T-helper 2 cell treated with Interferon-gamma antibody and Interleukin-4, amounts not matched to agents 100 ng/mL and 5 ng/mL, for 36 hours (primary cell): ENCODE data around the gene GRM5. TPM values are rescaled to one million over a fixed set of nuclear protein-coding genes. Genes with fewer than 3 reads are reported as not detected.
"Not testable (repeated sequence)": the region's sequence is repeated elsewhere in the genome, so short reads cannot be mapped to it uniquely, and the experiment has no call there.

Experiments used
- intact Hi-C: fragments of 100-400 bp; cut with micrococcal nuclease; formaldehyde crosslinking; loops from one replicate; pipeline ENCODE4 v1.15.1; 2023
- total RNA-seq: library from RNA; stranded (reverse); gene quantifications from 2 replicates; pipeline ENCODE4 v1.2.3, GENCODE V29; 2022

Gene GRM5
- total RNA-seq, 1 donor from 2014 or later = not detected

DNA sequence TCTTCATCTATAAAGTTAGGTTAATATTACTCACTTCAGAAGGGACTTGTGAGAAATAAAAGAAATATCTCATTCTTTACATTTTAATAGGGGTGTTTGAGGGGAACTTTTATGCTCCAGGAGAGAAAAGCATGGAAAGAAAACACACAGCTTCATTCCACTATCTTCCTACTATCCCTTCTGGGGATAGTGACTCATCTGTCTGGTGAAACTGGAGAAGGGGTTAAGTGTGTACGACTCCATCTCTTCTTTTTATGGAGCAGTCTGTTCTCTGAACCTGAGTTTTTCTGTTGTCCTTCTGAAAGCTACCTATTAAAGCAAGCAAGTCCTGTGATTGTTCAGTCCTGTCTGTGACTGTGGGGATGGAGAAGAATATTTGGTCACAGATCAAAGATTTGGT lies 227.6 kb downstream of the GRM5 start:
- intact Hi-C loops = not testable (repeated sequence)

DNA sequence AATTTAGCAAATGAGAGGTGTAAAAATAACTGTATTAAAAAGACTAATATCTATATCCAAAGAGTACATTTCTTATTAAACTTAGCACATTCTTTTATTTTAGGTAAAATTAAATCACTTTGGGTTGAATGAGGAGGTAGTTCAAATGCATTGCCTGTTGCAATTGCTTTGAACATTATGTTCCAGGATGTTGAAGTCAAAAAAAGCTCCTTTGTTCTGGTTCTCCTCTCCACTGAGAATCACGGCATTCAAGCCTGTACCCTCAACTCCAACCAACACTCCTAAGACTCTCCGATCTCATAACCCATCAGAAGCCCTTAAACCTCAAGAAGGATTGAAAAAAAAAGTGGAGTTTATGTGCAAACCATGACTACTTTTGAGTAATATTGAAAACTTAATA lies 230.1 kb downstream of the GRM5 start:
- intact Hi-C loops = not testable (repeated sequence)

DNA sequence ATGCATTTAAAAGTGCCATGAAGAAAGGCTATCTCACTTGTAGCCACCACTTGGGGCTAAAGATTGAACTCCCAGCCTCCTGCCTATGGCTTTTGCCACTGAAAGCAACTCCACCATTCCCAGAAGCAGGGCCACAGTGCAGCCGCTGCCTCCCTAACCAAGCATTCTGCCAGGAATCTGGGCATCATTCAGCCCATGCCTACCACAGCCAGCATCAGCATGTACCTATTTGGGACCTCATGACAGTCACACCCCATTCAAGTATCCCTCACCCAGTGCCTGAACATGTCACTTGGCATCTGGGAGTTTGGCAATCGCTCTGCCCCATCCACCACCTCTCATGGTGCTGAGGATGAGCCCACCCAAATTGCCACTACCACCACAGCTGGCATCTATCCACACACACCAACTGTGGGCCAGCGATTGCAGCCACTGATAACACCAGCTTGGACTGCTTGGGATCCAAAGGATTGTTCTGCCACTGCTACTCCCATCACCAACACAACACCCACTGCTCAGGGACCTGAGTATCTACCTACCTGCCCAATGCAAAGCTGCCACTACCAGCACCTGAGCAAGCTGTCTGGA lies 234.4 kb downstream of the GRM5 start:
- intact Hi-C loops = no loop called here

DNA sequence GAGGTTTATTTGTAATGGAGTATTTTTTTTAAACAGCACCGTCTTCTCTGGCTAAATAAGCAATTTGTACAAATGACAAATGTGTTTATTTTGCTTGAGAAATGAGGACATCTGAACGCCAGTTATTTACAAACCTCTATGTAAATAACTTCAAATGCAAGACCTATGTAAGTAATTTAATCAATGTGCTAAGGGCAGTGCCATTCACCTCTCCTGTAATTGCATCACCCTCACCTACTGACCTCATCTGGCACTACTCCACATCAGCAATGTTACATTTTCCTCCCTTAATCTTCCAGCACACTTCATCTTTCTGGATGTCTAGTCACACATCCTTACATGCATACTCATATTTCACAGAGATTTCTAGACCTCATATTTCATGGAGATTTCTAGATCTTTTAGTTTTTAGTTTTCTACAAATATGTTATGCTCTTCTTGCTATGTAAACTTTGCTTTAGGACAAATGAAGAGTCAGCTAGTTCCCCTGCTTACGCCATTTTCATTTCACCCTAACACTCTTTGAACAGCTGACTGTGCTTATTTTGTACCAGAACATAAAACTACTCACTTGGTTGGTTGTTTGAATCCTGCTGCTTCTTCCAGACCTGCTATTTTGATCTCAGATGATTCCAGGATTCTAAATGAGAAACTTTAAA lies 238.6 kb downstream of the GRM5 start:
- intact Hi-C loops = no loop called here

DNA sequence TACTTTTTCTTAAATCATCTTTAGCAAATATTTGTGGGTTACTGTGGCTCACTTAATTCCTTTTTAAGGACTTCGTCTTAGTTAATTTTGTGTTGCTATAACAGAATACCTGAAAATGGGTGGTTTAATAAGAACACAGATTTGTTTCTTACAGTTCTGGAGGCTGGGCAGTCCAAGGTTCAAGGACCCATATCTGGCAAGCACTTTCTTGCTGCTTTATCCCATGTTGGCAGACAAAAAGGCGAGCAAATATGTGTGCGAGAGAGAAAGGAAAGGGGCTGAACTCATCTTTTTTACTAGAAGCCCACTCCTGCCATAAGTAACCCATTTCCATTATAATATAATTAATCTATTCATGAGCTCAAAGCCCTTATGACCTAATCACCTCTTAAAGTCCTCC lies 246.2 kb downstream of the GRM5 start:
- intact Hi-C loops = no loop called here

DNA sequence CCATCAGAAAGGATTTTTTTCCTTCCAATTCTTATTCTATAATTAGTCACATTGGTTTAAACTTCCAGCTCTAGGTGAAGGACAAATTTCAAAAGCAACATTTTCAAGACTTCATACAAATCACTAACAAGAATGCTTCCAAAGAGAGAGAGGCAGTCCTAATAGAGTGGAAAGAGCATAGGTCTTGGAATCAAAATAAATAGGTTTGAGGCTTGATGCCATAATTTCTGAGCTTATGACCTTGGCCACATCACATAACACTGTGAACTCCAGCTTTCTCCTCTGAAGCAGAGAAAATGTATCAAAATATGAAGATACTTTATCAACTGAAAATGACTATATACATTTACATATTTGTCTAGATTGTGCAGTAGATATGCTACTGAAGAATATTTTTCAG lies 246.8 kb downstream of the GRM5 start:
- intact Hi-C loops = no loop called here

- intact Hi-C loops = no loop called here
Measured at GRCh38 chr11:88815505-88815904, 250.3 kb downstream of the GRM5 start.

DNA sequence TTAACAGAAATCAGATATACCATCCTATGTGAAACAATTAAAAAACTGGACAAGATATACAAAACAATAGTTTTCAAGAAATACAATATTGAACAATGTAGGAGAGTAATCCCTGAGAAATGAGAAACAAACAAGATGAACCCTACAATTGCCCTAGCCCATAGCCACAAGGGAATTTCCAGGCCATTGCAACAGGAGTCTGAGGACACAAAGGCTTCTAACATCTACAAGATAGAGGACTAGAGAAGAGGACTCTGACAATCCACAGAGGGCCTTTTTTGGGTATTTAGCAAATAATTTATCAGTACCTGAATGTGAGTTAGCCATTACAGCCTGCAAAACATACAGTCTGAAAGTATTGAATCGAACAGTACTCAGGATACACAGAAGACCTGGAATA lies 251.7 kb downstream of the GRM5 start:
- intact Hi-C loops = no loop called here

GRCh38 chr11:88813233-88813915 lies 252.4 kb downstream of the GRM5 start:
- intact Hi-C loops = loop anchor here (1.0 kb wide), 1 partner anchor 30 kb away; no protein-coding TSS in a partner anchor

DNA sequence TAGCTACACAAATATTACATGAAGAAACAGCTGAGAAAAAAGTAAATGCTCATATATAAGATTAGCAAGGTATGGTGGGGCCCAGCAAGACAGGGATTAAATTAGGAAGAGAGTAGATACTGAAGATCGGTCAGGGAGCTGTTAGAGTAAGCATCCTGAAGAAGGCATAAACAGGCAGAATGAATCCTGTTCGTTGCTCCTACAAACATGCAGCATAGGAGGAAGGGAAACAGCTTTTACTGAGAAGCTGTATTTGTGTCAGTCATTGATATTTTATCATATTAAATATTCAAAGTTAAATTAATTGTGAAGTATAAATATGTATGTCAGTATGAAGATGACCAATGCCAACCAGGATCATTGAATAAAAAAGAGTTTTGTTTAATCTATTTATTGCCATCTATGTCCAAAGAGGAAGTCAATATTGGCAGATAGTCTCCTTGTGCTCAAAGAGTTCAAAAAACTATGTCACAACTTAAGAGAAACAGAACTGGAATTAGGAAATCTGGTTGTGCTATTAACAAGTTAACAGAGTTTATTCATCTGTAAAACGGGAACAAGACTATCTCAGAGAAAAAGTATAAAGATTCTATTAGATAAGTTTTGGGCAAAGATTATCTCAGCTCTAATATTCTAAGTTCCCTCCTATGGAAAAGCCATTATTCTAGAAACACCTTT lies 255.2 kb downstream of the GRM5 start:
- intact Hi-C loops = no loop called here

GRCh38 chr11:88809126-88809525 lies 256.7 kb downstream of the GRM5 start:
- intact Hi-C loops = no loop called here

DNA sequence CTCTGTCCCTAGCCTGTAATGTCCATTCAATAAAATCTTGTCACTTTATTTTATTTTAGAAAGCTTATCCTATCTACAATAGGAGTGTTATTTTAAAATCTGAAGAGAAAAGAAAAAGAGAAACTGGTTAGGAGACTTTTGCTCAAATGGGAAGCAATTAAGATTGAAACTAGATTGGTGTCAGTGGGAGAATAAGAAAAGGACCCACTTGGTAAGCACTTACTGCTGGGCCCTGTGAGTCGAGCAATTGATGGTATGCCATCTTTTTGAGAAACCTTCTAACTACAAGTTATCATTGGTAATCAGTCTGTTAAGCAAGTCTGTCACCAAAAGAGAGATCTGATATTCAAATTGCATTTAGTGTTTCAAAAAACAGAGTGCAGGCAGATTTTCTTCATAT lies 258.4 kb downstream of the GRM5 start:
- intact Hi-C loops = no loop called here

DNA sequence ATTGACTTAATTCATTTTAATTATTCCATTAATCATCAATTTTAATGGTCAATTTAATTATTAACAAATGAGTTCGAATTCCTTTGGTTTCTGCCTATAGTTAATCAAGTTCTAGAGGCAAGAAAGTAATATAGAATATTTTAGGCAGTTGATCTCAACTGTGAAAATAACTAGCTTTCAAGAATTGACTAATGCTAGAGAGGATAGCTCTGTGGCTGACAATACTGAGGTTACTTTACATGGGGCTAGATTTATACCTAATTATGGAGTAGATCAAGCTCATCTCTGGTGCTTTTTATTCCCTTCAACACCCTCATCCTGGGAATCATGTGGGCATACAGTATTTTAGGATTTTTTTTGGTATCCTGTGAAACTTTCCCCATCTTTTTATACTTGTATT lies 259.4 kb downstream of the GRM5 start:
- intact Hi-C loops = no loop called here

GRCh38 chr11:88801484-88802123 lies 264.2 kb downstream of the GRM5 start:
- intact Hi-C loops = no loop called here

GRCh38 chr11:88799771-88800500 lies 265.8 kb downstream of the GRM5 start:
- intact Hi-C loops = no loop called here

GRCh38 chr11:88790182-88790581 lies 275.6 kb downstream of the GRM5 start:
- intact Hi-C loops = no loop called here

DNA sequence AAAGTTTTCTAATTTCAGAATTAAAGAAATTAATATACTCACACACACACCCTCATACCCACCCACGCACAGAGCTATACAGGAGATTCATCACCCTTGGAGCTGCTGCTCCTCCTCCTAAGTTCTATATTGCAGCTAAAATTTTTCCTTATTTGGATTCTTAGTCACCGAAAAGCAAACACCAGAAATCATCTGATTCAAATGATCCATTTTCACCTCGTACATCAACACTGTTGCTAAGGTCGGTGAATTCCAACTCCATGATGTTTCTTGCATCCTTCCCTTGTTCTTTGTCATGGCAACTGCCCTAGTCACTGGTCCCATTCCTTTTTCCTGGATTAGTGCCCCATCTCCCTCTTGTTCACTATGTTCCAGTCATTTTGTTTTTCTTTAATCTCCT lies 286.2 kb downstream of the GRM5 start:
- intact Hi-C loops = no loop called here

DNA sequence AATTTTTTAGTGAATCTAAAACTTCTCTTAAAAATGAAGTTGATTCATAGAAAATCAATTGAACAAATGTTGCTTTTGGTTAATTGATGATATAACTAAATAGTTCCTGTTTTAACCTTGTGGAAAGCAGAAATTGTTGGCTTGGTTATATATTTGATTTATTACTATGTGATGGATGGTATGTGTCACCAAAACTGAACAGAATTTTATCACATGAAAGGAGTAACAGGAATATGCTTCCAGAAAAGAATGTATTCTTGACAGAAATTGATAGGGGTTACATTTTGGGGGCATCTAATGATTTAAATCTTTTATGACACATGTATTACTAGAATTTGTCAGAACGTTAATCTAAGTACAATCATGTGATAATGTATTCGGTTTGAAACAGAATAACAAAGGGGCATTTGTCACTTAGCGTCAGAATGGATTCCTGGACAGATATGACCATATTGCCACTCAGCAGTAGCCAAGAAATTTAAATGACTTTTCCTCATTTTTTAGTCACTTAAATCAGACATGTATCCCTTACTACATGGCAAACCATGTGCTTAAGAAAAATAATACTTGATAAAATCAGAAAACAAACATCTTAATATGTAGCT lies 295.2 kb downstream of the GRM5 start:
- intact Hi-C loops = no loop called here

DNA sequence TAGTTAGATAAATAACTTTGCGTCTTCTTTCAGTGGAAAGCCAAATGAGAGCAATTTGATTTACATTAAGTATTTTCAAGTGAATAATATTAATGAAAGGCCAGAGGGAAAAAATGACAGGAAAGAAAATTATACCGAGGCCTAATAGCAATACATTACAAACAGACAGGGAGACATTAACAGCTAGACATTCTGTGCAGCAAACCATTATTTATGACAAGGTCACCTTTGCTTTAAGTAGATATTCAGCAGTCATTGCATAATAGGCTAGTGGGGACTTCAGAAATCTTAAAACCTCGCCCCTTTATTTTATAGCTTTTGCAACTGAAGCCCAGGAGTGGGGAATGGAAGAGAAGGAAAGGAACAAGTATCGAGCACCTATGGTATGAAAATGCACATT lies 321.6 kb downstream of the GRM5 start:
- intact Hi-C loops = no loop called here

DNA sequence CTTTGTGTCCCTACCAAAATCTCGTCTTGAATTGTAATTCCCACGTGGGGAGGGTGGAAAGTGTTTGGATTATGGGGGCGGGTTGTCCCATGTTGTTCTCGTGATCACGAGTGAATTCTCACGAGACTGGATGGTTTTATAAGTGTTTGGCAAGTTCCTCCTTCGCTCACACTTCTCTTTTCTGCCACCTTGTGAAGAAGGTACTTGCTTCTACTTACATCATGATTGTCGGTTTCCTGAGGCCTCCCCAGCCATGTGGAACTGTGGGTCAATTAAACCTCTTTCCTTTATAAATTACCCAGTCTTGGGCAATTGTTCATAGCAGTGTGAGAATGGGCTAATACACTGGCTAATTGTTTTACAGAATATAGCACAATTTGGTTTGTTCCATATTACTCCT lies 326.3 kb downstream of the GRM5 start:
- intact Hi-C loops = no loop called here

- intact Hi-C loops = no loop called here
Measured at GRCh38 chr11:88709567-88709966, 356.2 kb downstream of the GRM5 start.
